GM19438 (cell line): Measurements from ENCODE around the gene STIP1.

Source experiments
- ATAC-seq: cut with Tn5 transposase; IDR thresholded peaks from one replicate; pipeline ENCODE4 v1.9.1; 2021; ENCODE audit warnings: low read depth; ENCODE audit not compliant: unreplicated experiment

The STIP1 gene

DNA sequence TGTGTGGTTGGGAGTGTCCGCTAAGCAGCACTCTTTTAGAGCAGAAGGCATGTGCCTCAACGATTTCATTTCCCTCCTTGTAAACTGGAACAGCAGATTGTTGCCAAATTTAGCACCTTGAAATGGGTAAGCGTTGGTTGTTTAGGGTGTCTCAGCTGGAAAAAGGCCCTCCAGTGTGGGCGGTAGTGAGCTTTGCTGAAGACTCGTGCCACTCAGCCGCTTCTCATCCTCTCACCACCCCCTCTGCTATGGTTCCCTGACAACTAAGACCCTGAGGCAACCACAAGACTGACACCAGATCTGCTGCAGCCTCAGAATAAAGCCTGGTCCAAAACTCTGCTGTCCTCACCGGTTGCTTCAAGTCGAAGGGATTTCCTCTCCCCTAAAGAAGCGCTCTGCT is 10.7 kb downstream of the STIP1 start:
- ATAC-seq = no peak

GRCh38 chr11:64198511-64198910 is 12.5 kb downstream of the STIP1 start:
- ATAC-seq = no peak

GRCh38 chr11:64201543-64201942 is 15.6 kb downstream of the STIP1 start:
- no peak for ATAC-seq

DNA sequence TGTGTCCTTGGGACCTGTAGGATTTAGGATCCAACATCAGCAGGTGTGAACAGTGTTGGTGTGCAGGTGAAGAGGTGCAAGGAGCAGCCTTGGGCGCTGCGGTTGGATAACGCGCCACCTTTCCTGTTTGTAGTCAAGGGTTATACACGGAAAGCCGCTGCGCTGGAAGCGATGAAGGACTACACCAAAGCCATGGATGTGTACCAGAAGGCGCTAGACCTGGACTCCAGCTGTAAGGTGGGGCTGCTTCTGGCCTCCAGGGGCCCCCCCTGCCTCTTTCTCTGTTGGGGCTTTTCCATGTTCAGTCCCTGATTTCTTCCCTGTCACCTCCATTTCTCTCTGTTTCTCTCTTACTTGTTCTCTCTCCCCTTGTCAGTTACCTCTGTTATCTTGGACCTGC is 17.0 kb downstream of the STIP1 start:
- ATAC-seq = no peak

- no peak for ATAC-seq
Measured at GRCh38 chr11:64203421-64204079, 17.6 kb downstream of the STIP1 start.

GRCh38 chr11:64204080-64204440 is 18.1 kb downstream of the STIP1 start:
- no peak for ATAC-seq

DNA sequence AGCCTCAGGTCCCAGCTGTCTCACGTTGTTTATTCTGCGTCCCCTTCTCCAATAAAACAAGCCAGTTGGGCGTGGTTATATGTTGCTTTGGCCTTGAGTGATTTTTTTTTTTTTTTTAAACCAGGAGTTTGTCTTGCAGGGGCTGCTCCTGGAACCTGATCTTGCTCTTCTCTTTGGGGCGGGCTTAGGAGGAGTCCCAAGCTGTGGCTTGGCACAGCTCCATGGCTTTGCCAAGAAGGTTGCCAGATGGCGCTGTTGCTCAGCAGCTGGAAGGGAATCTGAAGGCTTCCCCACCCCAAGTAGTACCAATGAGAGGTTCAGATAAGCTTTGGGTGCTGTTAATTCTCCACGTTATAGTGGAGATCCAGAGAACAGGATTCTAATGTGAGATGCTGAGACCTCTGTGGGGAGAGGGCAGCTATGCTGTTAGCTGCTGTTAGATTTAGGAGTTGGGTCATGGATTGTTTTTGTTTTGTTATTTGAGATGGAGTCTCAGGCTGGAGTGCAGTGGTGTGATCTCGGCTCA is 18.6 kb downstream of the STIP1 start:
- ATAC-seq = no peak

GRCh38 chr11:64206457-64207255 is 20.7 kb downstream of the STIP1 start, which contains the start of gene FERMT3:
Gene FERMT3 (plus strand): TSS chr11:64206721. CDS start chr11:64207365, 644 bp downstream.
- ATAC-seq = no peak

GRCh38 chr11:64207256-64208085 is 21.5 kb downstream of the STIP1 start:
- no peak for ATAC-seq

DNA sequence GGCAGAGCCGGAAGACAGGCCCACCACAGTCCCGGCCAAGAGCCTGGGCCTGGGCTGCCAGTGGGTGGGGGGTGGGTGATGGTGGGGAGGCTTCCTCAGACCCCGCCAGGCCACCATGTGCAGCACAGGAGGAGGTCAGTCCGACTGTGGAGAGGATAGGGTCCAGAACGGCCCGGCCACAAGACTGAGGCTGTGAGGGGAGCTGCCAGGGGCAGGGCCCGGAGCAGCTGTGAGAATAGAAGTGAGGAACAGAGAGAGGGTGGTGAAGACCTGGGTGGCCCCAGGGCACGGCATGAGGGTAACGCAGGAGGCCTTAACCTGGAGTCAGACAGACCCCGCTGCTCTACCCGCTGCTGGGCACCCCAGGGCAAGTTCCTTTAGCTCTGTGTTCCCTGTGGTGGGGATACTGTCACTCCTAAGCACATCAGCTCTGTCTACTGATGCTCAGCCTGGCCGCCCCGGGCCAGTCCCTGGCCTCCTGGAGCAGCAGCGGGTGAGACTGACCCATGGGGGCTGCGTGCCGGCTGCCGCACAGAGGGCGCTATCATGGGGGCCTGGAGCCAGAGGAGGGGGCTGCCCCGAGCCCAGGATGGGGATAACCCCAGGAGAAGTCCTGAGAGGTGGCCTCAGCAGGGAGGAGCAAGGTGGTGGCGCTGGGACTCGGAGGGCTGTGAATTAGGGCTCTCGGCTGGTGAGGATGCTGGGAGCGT is 22.3 kb downstream of the STIP1 start:
- ATAC-seq = no peak

GRCh38 chr11:64208796-64209562 is 23.0 kb downstream of the STIP1 start:
- ATAC-seq = no peak

- no peak for ATAC-seq
Measured at GRCh38 chr11:64209563-64209843, 23.5 kb downstream of the STIP1 start.

DNA sequence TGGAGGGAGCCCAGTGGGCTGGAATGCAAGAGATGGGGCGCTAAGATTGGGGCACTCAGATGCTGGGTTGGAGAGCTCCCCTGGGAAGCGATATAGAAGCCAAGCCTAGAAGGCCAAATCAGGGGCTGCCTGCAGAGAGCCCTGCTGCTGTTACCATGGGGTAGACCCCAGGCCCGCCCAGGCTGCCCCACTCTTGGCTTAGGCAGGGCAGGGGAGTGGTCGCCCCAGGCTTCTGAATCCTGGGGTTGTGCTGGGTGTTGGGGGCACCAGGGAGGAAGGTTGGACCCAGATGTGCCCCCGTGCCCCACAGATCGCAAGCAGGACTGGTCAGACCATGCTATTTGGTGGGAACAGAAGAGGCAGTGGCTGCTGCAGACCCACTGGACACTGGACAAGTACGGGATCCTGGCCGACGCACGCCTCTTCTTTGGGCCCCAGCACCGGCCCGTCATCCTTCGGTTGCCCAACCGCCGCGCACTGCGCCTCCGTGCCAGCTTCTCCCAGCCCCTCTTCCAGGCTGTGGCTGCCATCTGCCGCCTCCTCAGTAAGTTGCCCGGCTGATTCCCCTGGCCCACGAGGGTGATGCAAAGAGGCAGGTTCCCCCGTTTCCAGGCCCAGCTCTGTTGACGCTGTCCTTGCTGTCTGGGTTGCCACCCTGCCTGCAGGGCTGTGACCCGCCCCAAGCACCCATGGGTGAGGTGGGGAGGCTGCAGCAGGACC is 24.5 kb downstream of the STIP1 start:
- no peak for ATAC-seq

DNA sequence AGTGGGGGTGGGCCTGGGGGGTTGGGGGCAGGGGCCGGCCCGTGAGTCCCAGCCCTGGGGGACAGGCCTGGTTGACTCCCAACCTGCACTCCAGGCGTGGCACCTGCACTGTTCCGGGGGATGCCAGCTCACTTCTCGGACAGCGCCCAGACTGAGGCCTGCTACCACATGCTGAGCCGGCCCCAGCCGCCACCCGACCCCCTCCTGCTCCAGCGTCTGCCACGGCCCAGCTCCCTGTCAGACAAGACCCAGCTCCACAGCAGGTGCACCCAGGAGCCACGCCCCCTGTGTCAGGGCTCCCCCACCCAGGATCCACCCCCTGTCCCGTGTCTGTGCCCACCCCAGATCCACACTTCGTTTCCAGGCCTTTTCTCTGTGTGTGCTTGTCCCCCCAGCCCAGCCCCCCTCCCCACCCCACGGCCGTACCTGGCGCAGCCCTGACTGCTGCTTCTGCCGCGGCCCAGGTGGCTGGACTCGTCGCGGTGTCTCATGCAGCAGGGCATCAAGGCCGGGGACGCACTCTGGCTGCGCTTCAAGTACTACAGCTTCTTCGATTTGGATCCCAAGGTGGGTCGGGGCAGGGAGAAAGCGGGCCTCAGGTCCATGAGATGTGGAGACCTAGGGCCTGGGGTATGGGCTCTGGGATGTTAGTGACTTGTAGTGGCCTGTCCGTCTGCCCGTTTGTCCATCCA is 25.4 kb downstream of the STIP1 start:
- ATAC-seq = no peak

GRCh38 chr11:64216879-64217278 is 30.9 kb downstream of the STIP1 start:
- no peak for ATAC-seq

DNA sequence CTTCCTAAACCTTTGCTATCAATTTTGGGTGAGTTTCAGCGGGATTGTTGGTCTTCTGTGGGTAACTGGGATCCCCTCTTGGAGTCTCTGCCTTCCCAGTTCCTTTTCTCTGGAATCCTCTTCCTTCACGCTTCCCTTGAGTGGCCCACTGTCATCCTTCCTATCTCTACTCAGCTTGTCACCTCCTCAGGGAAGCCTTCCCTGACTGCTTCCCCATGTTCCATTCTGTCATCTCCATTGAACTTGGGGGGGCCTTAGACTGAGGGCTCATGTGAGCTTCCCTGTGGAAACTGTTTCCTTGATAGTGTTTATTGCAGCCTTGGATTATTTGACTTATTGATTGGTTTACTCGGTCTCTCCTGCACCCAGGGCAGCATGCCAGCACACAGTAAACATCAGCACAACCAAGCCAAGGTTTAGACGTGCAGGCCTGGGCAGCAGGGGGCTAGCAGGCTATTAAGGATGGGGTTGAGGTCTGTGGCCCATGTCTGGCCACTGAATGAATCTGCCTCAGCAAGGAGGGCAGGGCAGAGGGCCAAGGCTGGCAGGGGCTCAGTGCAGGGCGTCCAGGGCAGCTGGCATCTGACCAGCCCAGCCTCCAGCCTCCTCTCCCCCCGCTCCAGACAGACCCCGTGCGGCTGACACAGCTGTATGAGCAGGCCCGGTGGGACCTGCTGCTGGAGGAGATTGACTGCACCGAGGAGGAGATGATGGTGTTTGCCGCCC is 32.8 kb downstream of the STIP1 start:
- ATAC-seq = no peak

GRCh38 chr11:64219354-64219684 is 33.3 kb downstream of the STIP1 start:
- ATAC-seq = no peak

DNA sequence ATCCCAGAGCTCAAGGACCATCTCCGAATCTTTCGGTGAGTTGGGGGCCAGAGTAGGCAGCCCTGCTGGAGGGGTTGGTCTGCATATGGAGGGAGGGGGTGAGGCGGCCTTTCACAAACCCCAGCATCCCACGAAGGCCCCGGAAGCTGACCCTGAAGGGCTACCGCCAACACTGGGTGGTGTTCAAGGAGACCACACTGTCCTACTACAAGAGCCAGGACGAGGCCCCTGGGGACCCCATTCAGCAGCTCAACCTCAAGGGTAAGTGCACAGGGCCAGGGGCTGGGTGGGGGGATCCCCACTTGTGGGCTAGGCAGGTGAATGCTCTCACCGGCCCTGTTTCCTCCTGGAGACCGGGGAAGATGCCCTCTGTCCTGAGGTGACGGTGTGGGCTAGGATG is 33.8 kb downstream of the STIP1 start:
- ATAC-seq = no peak
